Measurements from ENCODE around the gene TNFRSF12A.

The TNFRSF12A gene

GRCh38 chr16:3045758-3046640, 25.8 kb downstream of the TNFRSF12A start, which contains the start of gene MMP25 (continued):
- TF ChIP-seq, protein P1, sequence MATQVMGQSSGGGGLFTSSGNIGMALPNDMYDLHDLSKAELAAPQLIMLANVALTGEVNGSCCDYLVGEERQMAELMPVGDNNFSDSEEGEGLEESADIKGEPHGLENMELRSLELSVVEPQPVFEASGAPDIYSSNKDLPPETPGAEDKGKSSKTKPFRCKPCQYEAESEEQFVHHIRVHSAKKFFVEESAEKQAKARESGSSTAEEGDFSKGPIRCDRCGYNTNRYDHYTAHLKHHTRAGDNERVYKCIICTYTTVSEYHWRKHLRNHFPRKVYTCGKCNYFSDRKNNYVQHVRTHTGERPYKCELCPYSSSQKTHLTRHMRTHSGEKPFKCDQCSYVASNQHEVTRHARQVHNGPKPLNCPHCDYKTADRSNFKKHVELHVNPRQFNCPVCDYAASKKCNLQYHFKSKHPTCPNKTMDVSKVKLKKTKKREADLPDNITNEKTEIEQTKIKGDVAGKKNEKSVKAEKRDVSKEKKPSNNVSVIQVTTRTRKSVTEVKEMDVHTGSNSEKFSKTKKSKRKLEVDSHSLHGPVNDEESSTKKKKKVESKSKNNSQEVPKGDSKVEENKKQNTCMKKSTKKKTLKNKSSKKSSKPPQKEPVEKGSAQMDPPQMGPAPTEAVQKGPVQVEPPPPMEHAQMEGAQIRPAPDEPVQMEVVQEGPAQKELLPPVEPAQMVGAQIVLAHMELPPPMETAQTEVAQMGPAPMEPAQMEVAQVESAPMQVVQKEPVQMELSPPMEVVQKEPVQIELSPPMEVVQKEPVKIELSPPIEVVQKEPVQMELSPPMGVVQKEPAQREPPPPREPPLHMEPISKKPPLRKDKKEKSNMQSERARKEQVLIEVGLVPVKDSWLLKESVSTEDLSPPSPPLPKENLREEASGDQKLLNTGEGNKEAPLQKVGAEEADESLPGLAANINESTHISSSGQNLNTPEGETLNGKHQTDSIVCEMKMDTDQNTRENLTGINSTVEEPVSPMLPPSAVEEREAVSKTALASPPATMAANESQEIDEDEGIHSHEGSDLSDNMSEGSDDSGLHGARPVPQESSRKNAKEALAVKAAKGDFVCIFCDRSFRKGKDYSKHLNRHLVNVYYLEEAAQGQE (tag by site-specific recombination; IDR thresholded peaks at IDR 0.05): no peak
- TF ChIP-seq ZBTB8A (tag by site-specific recombination; IDR thresholded peaks at IDR 0.05) (peak; percentile 56; the same call in 1 of the 2 replicates), SP2 (tag by site-specific recombination; IDR thresholded peaks at IDR 0.05) (peak; percentile 65), ZNF621 (tag by site-specific recombination; IDR thresholded peaks at IDR 0.05) (no peak), YY1 (tag by site-specific recombination; IDR thresholded peaks at IDR 0.05) (no peak), ZNF214 (tag by site-specific recombination; IDR thresholded peaks at IDR 0.05; ENCODE audit: borderline replicate concordance) (no peak), ZNF549 (tag by site-specific recombination; IDR thresholded peaks at IDR 0.05) (no peak), ZNF10 (tag by site-specific recombination; IDR thresholded peaks at IDR 0.05) (peak; percentile 49; the same call in 1 of the 2 replicates), ZNF266 (tag by site-specific recombination; IDR thresholded peaks at IDR 0.05; ENCODE audit: low read depth) (no peak), ZNF555 (tag by site-specific recombination; conservative IDR thresholded peaks at IDR 0.05) (no peak), ZBTB1 (tag by site-specific recombination; IDR thresholded peaks at IDR 0.05) (no peak), ZBTB26 (tag by site-specific recombination; optimal IDR thresholded peaks at IDR 0.05) (peak; percentile 66), ZNF423 (tag by site-specific recombination; IDR thresholded peaks at IDR 0.05) (no peak), ZNF2 (tag by site-specific recombination; IDR thresholded peaks at IDR 0.05) (peak; percentile 48; the same call in 1 of the 2 replicates), ZNF623 (tag by site-specific recombination; IDR thresholded peaks at IDR 0.05) (no peak), ZNF184 (tag by site-specific recombination; IDR thresholded peaks at IDR 0.05) (no peak), ZNF510 (tag by site-specific recombination; IDR thresholded peaks at IDR 0.05; ENCODE audit: insufficient replicate concordance) (no peak), ZNF157 (tag by site-specific recombination; IDR thresholded peaks at IDR 0.05) (no peak), ELK4 (IDR thresholded peaks at IDR 0.05; ENCODE audit: borderline replicate concordance, low read depth, low read length) (no peak), SP3 (tag by site-specific recombination; IDR thresholded peaks at IDR 0.05) (peak; percentile 46; the same call in 1 of the 2 replicates), ZNF530 (tag by site-specific recombination; IDR thresholded peaks at IDR 0.05; ENCODE audit: low read depth) (0 out of 2 replicates have a peak, but pooled peaks have one; percentile 54), EGR2 (tag by site-specific recombination; IDR thresholded peaks at IDR 0.05; ENCODE audit: low read depth) (peak; percentile 68), WT1 (tag by site-specific recombination; IDR thresholded peaks at IDR 0.05) (peak; percentile 27; the same call in 1 of the 2 replicates), ZFP3 (tag by site-specific recombination; IDR thresholded peaks at IDR 0.05; ENCODE audit: low read depth) (no peak), IKZF3 (tag by site-specific recombination; IDR thresholded peaks at IDR 0.05) (peak; percentile 32; the same call in 1 of the 2 replicates), ZEB2 (tag by site-specific recombination; IDR thresholded peaks at IDR 0.05) (0 out of 2 replicates have a peak, but pooled peaks have one; percentile 17), ZNF114 (tag by site-specific recombination; IDR thresholded peaks at IDR 0.05) (no peak), ZSCAN16 (tag by site-specific recombination; IDR thresholded peaks at IDR 0.05) (no peak), ZIC2 (tag by site-specific recombination; IDR thresholded peaks at IDR 0.05) (peak; percentile 96), ZBTB48 (tag by site-specific recombination; IDR thresholded peaks at IDR 0.05) (0 out of 2 replicates have a peak, but pooled peaks have one; percentile 48), ZNF175 (tag by site-specific recombination; IDR thresholded peaks at IDR 0.05) (no peak)
- TF ChIP-seq, protein P2, sequence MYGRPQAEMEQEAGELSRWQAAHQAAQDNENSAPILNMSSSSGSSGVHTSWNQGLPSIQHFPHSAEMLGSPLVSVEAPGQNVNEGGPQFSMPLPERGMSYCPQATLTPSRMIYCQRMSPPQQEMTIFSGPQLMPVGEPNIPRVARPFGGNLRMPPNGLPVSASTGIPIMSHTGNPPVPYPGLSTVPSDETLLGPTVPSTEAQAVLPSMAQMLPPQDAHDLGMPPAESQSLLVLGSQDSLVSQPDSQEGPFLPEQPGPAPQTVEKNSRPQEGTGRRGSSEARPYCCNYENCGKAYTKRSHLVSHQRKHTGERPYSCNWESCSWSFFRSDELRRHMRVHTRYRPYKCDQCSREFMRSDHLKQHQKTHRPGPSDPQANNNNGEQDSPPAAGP (tag by site-specific recombination; IDR thresholded peaks at IDR 0.05): no peak
- TF ChIP-seq, protein P3, sequence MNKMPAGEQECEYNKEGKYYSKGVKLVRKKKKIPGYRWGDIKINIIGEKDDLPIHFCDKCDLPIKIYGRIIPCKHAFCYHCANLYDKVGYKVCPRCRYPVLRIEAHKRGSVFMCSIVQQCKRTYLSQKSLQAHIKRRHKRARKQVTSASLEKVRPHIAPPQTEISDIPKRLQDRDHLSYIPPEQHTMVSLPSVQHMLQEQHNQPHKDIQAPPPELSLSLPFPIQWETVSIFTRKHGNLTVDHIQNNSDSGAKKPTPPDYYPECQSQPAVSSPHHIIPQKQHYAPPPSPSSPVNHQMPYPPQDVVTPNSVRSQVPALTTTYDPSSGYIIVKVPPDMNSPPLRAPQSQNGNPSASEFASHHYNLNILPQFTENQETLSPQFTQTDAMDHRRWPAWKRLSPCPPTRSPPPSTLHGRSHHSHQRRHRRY (tag by site-specific recombination; IDR thresholded peaks at IDR 0.05): no peak
